Ishikawa (cell line): ENCODE data around the gene BID.

Experiments used
- CEBPB ChIP-seq: IDR thresholded peaks from 2 replicates; pipeline ENCODE4 v1.6.1; 2012
- EGR1 ChIP-seq: IDR thresholded peaks from 2 replicates; pipeline ENCODE4 v1.6.1; 2012
- USF1 ChIP-seq: IDR thresholded peaks from 2 replicates; pipeline ENCODE4 v1.6.1; 2012

- TF ChIP-seq USF1 (no peak), EGR1 (no peak), CEBPB (no peak)
These were observed 24.5 kb downstream of the BID start for GRCh38 chr22:17749605-17750395.
